ENCODE results near the gene CEMIP. TPM values are rescaled to one million over a fixed set of nuclear protein-coding genes. Genes with fewer than 3 reads are reported as not detected.

Gene CEMIP
- total RNA-seq, 1 experiment from 2014 or later = 3.5 TPM

GRCh38 chr15:80924278-80924677, 145.1 kb downstream of the CEMIP start:
- Histone ChIP-seq H3K9ac (ENCODE audit: low read length) (no peak overlapping the region), H3K4me2 (ENCODE audit: low read length) (no peak overlapping the region), H4K20me1 (ENCODE audit: insufficient read depth) (no peaks in the 10 kb centered on the region), H3K27me3 (ENCODE audit: insufficient read depth, low read length) (no peaks in the 10 kb centered on the region), H3K9me3 (ENCODE audit: control insufficient read depth in 1 of 2, insufficient read depth in 1 of 2, low read depth in 1 of 2, low read length in 2 of 2) (no peaks in the 10 kb centered on the region), H3K4me1 (ENCODE audit: control insufficient read depth in 1 of 2, insufficient read depth in 2 of 2, low read length in 2 of 2) (no peaks in the 10 kb centered on the region), H3K9me2 (ENCODE audit: insufficient read depth) (no peaks in the 10 kb centered on the region), H2AFZ (ENCODE audit: low read depth, low read length, poor library complexity, severe bottlenecking) (no peak overlapping the region), H3K79me2 (ENCODE audit: insufficient read depth, low read length) (no peaks in the 10 kb centered on the region), H3K27ac (ENCODE audit: low read depth, low read length) (no peak overlapping the region), H3K36me3 (ENCODE audit: control insufficient read depth in 1 of 2, insufficient read depth in 2 of 2, low read length in 2 of 2) (no peaks in the 10 kb centered on the region; a peak in 1 of 4 replicates), H3K4me3 (replicated peaks in 1 of 2; ENCODE audit: low read depth in 1 of 2, low read length in 2 of 2) (no peak overlapping the region)
- ATAC-seq = no peak
- no TSS peak for BruUV-seq (replicated peaks)
- CTCF ChIA-PET = no interaction called here
- RAD21 ChIA-PET (ENCODE audit: low non-redundant PET in 1 of 2, low total read pairs in 2 of 2, uncharacterized antibody in 2 of 2, unreplicated experiment in 2 of 2) = no interaction called here
- no peak for TF ChIP-seq POLR2AphosphoS5 (IDR thresholded peaks at IDR 0.05; ENCODE audit: low read depth, low read length)
- no peak for TF ChIP-seq EZH2phosphoT487 (IDR thresholded peaks at IDR 0.05; ENCODE audit: borderline replicate concordance)
- no peak for TF ChIP-seq ZNF274 (IDR thresholded peaks at IDR 0.05; ENCODE audit: low read depth, low read length)
- TF ChIP-seq YY1 (IDR thresholded peaks at IDR 0.05; ENCODE audit: extremely low read depth, insufficient replicate concordance, low read depth, low read length) = no peak
- no peak for TF ChIP-seq CEBPB (IDR thresholded peaks at IDR 0.05; ENCODE audit: low read depth)
- TF ChIP-seq ZFX (IDR thresholded peaks at IDR 0.05) = no peak
- no peak for TF ChIP-seq RAD21 (IDR thresholded peaks at IDR 0.05; ENCODE audit: low read depth)
- TF ChIP-seq MAX (IDR thresholded peaks at IDR 0.05) = no peak
- no peak for TF ChIP-seq CBX3 (IDR thresholded peaks at IDR 0.05; ENCODE audit: low read depth)
- TF ChIP-seq SIN3A (IDR thresholded peaks at IDR 0.05; ENCODE audit: low read depth) = no peak
- no peak for TF ChIP-seq CTCF (IDR thresholded peaks at IDR 0.05 in 2 of 3, conservative IDR thresholded peaks at IDR 0.05 in 1 of 3; ENCODE audit: borderline replicate concordance in 1 of 3, insufficient read depth in 1 of 3, low read depth in 2 of 3, low read length in 2 of 3)
- no peak for TF ChIP-seq TCF7L2 (IDR thresholded peaks at IDR 0.05; ENCODE audit: borderline replicate concordance, extremely low read depth, insufficient read depth, insufficient read length)
- no peak for TF ChIP-seq SP1 (IDR thresholded peaks at IDR 0.05; ENCODE audit: low read depth)
- no peak for TF ChIP-seq SRF (IDR thresholded peaks at IDR 0.05; ENCODE audit: low read depth)
- intact Hi-C loops (cut with micrococcal nuclease) = no loop called here
- no peak for DNase-seq (ENCODE audit: low read depth, low spot score)
- POLR2A ChIA-PET = no interaction called here

All from HCT116 (cell line).